Stimulated activated CD4-positive, alpha-beta T cell treated with anti-CD3 and anti-CD28 coated beads, TNF-alpha, amount 100 ng/mL, for 1 hour (primary cell): ENCODE measurements around the gene C3orf18.

Experiments used
- DNase-seq, 3 donors: peaks; one replicate each; pipeline ENCODE4 v3.0.0-alpha.2; 2020; ENCODE audit warnings: low read depth in 3 of 3, low spot score in 1 of 3

The C3orf18 gene

DNA sequence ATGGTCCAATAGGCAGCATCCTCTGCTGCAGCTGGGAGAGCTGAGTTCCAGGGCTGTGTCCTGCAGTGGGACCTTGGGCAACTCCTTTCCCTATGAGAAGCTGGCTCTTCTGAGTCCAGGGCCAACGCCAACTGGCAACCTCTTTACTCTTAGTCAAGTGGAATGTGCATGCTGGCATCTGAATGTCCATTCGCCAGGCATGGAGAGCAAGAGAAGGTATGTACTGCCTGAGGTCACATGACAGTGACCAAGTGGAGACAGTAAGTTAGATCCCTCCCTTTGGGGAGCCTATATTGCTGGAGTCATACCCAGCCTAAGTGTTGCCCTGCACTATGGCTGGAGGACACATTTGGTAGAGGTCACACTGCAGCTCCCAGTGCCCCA is 13.9 kb upstream of the C3orf18 start:
- no peak for DNase-seq

- no peak for DNase-seq
Measured at GRCh38 chr3:50580683-50581458, 13.3 kb upstream of the C3orf18 start.

- DNase-seq: no peak
Measured at GRCh38 chr3:50577348-50577747, 9.8 kb upstream of the C3orf18 start.

DNA sequence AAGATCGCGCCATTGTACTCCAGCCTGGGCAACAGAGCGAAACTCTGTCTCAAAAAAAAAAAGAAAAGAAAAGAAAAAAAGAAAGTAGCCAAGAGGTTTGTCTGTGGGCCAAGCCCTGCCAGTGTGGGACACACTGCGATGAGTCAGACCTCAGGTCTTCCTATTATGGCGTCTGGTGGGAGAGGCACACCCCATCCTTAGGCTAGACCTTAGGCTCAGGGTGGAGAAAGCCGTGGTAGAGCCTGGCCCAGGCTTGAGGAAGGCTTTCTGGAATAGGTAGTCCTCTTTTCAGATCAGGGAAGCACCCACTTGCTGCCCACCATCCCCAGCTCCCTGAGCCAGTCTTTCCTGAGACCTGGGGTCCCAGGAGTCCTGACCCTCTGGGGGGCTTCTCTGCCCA is 7.8 kb upstream of the C3orf18 start:
- DNase-seq: no peak

DNA sequence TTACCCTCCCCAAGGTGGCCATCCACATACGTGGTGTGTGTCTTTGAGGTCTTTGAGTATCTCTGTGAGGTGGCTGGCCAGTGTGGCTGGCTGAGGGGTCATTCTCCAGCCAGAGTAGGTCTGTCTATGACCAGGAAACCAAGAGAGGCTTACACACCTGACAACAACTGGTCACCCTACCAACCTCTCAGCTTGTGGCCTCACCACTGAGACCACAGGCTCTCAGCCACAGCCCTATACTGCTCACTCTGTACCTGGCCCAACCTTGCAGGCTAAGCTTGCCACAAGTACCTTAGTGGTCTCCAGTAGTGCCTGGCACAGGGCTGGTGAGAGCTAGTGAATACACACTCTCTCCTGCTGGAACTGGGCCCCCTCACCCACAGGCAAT is 6.9 kb upstream of the C3orf18 start:
- DNase-seq: no peak

DNA sequence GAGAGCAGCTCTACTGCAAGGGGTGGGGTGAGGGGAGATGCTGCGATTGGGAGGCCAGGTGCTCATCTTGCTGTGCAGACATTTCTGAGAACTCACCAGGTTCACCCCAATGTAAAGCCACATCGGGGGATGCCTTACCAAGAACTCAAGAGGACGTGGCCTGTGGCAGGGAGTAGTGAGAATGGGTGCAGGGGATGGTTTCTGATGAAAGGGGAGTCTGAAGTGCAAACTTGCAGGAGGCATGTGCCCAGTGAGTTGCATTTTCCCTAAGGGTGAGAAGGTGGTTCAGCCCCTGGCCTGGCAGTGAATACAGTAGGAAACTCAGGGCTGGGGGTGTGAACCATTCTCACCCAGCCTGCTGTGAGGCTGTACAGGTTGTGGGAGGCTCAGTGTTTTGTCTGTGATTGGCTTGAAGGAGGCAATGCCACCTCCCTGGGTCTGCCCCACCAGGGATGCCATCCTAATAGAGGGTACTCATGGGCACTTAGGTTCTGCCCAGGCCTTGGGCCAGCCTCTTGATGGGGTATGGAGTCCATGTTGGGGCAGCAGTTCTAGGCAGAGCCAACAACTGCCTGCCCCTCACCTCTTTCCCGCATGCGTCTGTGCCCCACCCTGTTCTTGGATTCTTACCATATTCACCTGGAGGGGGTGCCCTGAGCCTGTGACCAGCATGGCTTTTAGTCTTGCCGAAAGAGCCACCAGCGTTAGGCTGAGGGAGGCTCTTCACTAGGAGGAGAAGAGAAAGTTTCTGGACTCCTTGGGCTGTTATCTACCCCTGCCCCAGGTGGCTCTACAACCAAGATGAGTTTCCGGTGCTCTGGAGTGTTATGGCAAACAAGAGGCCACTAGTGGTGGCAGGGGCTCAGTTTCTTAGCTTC is 6.3 kb upstream of the C3orf18 start:
- DNase-seq: peak in 1 of 3 donors; percentile 32

- DNase-seq: peak in 1 of 3 donors; percentile 35
Measured at GRCh38 chr3:50572801-50573371, 5.3 kb upstream of the C3orf18 start.

GRCh38 chr3:50572158-50572557 is 4.6 kb upstream of the C3orf18 start:
- peak; percentile 57 to 76 (median 69) for DNase-seq

DNA sequence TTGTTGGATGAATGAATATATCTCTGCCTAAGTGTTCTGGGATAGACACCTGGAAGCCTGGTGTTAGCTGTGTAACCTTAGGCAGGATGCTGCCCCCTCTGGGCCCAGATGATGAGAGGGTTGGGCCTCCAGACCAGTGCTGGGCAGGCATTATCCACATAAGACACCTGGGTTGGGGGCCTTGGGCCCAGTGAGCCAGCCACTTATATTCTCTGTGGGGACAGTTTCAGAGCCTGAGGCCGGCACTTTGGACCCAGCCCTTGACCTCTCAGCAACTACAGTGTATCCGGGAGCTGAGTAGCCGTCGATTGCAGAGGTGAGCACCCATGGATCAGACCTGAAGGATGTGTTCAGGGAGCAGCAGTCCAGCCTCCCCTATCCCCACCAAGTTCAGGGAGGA is 3.9 kb upstream of the C3orf18 start:
- no peak for DNase-seq

- DNase-seq: no peak
Measured at GRCh38 chr3:50570508-50571279, 3.1 kb upstream of the C3orf18 start.

DNA sequence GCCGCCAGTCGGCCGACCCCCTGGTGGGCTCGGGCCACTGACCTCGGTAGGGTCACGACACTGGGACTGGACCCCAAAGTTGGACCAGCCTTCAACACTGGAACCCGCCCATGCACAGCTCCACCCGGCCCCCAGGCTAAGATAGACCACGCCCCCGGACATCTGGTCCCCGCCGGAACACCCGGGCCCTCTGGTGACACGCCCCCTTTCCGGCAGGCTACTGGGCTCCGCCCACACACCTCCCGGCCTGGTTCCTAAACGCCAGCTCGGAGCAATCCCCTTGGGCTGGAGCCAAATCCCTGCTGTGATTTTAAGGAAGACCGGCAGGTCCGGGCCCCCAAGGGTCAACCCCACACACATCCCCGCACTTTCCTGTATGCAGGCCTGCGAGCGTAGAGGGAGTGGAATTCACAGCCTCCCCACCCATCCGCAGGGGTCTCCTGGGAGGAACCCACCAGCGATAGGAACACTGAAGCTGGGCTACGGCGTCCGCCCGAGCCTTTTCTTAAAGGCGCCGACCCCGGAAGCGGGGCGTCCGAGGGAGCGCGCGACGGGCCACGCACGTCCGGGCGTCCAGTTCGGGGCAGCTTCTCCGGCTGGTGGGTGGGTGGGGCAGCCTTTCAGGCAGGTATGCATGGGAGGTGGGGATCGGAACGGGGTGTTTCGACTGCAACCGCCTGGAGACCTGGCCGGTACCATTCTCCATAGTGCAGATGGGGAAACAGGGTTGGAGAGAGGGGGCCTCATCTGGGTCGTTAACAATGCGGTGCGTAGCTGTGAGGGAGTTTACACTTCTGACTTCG is 1.6 kb upstream of the C3orf18 start, which contains the start of gene HEMK1:
Gene HEMK1 (plus strand): TSS at position 576 of the 803 bp plus-strand sequence. CDS start 1,583 bp downstream, outside the sequence.
- DNase-seq: peak; percentile 75 to 85 (median 84)

DNA sequence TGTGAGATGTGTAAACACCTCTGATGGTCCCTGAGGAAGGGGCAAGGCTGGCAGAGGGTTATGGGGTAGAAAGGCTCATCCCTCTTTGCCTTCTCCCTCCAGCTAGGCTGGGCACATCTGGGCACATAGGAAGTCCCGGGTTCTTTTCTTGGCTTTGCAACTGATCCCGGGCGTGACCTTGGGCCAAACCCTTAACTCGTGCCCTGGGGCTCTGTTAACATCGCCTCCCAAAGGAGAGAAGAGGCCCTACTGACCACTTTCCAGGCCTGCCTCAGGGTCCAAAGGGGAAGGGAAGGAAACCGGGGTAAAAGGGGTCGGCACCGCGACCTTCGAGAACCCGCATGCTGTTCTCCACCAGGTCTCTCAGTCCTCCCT is 549 bp downstream of the C3orf18 start:
- no peak for DNase-seq

GRCh38 chr3:50564321-50564720 is 3.2 kb downstream of the C3orf18 start:
- no peak for DNase-seq

DNA sequence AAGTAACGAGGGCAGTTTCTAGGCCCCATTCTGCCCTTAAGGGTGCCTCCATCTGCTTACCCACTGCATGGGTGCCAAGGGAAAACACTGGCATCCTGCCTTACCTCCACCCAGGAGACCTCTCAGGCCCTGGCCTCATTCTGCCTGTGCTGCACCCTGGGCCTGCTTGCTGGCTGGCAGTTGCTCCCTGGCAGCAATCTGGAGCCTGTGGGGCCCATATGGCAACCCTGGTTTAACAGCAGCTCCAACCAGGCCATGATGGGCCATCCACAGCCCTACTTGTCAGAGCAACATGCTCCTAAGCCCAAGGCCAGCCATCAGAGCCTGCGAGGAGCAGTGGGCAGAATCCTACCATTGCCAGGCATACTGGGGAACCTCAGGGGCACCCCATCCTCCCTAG is 3.7 kb downstream of the C3orf18 start:
- DNase-seq: no peak

DNA sequence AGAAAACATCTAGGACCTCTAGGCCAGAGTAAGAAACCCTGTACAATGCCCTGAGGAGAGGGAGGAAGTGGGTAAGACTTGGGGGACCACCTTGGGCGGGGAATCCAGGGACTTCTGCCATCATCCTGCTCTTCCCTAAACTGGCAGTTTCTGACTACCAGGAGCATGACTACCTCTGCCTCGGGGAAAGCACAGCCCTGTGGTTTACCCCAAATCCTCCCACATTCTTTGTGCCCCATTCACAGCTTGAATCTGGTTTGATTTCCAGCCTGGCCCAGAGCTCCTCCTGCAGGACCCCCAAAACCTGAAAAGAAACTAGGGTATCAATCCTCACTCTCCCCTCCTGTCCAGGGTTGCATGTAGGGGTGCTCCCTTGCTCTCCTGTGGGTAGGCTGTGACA is 4.7 kb downstream of the C3orf18 start:
- no peak for DNase-seq

DNA sequence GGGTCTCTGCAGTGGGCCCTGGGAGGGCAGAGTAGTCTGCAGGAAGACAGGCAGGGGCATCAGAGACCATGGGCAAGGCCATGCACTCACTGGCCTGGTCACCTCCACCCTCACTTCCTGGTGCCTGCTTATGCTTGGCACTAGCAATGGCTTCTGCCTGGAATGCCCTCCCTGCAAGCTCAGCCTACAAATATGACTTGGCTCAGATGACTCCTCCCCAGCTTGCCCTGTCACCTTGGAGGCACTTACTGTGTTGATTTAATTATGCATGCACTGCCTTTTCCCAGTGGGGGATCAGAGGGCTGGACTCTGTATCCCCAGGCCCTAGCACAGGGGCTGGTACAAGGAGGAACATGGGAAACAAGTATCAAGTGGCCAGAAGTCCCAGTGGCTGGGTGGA is 7.8 kb downstream of the C3orf18 start:
- DNase-seq: no peak

DNA sequence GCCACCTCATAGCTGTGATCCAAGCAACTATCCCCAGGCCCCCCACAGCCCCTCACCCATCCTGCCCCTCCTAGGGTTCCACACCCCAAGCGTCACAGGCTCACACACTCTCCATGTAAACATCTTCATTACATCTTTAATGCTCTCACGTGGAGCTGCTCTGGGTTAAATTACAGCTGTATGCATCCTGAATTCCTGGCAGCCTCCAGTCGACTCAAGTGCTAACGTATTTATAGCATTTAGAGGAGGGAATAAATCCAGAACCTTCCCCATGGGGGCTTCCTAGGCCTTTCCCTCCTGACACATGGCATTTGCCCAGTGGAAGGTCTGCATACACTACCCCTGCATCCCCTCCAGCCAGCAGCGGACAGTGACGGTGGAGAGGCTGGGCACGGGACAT is 9.6 kb downstream of the C3orf18 start:
- no peak for DNase-seq

DNA sequence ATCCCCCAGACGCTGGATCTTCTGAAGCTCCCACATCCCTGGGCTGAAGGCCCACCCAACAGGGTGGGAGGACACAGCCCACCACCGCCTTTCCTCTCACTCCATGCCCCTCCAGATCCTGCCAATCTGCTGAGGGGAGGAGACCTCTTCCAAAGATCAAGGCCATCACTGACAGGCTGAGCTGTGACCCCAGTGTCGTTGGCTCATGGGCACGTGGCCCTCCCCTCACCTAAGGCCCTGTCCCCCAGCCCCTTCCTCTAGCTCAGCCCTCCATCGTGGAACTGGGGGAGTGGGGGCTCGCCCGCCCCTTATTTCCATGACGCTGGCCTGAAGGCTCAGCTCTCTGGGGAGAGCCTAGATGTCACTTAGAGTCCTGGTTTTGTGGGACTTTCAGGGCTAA is 10.4 kb downstream of the C3orf18 start:
- no peak for DNase-seq

GRCh38 chr3:50554553-50554952 is 13.0 kb downstream of the C3orf18 start:
- no peak for DNase-seq

DNA sequence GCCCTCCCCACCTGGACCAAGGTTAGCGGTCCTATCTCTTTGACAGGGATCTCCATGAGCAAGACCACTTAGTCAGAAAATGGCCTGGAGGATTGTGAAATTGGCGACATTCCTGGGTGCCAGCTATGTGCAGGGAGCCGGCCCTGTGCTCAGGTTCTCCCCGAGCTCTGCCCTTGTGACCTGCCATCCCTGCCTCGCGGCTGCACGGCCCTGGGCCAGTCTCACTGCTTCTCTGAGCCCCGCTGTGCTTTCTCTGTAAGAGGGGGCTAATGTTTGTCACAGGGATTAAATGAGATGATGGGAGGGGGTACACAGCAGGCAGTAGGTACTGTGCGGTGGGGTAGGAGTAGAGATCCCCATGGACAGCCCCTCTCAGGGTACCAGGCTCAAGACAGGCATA is 14.9 kb downstream of the C3orf18 start:
- no peak for DNase-seq
